HG02981 (cell line): ENCODE measurements around the gene PABPN1.

Experiments used
- ATAC-seq: cut with Tn5 transposase; IDR thresholded peaks from one replicate; pipeline ENCODE4 v1.9.1; 2021; ENCODE audit warnings: mild to moderate bottlenecking, moderate library complexity; ENCODE audit not compliant: unreplicated experiment

PABPN1 gene

DNA sequence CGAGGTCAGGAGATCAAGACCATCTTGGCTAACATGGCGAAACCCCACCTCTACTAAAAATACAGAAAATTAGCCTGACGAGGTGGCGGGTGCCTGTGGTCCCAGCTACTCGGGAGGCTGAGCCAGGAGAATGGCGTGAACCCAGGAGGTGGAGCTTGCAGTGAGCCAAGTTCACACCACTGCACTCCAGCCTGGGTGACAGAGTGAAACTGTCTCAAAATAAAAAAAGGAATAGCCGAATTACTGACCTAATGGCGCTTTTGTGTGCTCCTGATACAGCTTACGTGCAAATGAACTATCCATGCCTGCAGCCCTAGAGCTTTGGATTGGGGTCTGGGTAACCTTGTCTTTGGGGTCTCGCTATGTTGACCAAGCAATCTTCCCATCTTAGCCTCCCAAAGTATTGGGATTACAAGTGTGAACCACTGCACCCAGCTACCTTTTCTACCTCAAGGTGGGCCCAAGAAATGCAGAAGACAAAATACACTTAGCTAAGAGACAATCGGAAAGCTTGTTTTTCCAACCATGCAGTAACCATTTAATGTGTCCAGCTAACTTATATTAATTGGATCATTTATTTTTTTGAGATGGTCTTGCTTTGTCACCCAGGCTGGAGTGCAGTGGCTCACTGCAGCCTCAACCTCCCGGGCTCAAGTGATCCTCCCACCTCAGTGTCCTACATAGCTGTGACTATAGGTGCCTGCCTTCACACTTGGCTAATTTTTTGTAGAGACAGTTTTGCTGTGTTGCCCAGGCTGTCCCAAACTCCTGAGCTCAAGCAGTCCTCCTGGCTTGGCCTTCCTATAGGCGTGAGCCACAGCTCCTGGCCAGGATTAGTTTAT, 5.5 kb downstream of the PABPN1 start:
- ATAC-seq = no peak

DNA sequence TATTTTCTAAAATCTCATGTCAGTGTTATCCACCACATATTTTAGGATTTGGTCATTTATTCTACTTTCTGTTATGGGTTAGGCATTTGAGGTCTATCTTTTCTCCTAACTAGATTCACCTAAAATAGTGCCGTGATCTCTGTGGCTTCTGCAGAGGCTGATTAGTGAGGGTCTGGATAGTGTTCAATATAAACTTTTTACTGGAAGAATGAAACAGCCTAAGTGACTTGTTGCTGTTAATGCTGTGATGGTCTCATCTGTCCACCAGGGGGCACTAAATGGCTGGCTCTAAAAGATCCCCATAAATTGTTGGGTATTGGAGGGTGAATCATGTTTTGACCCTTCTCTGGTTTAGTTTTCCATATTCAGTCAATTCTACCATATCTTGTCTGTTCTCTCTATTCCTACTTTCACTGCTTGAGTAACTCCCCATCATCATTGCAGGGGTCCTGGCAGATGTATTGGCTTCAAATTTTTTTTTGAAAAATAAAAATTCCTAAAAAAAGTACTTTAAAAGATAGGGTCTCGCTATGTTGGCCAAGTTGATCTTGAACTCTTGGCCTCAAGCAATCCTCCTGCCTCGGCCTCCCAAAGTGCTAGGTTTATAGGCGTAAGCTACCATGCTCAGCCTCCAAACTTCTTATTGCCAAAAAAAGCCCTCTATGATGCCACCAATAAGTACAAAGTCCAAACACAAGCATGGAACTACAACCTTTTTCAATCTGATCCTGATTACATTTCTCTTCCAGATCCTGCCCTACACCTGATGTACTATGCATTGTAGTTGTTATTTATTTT, 6.9 kb downstream of the PABPN1 start:
- ATAC-seq = no peak

GRCh38 chr14:23335623-23336022, 14.4 kb downstream of the PABPN1 start:
- ATAC-seq = no peak

- no peak for ATAC-seq
These were observed 18.4 kb downstream of the PABPN1 start for GRCh38 chr14:23339506-23340268.

DNA sequence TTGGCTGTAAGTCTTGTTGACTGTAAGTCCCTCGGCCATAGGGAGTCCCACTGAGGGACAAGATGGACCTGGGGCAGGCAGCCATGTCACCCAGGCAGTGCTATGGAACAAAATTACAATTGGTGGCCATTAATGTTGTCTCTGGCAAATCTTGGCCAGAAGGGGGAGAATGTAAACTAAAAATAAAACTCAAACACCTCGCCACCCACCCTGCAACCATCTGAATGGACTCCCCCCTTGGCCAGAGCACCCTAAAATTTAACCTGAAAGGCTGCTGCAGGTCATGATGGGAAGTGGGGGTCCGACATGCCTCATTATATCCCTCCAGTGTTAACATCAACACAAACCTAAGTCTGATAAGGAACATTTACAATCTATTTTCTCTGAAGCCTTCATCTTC, 23.2 kb downstream of the PABPN1 start:
- ATAC-seq = no peak

- no peak for ATAC-seq
These were observed 24.9 kb downstream of the PABPN1 start for GRCh38 chr14:23345987-23346692.

- no peak for ATAC-seq
These were observed 25.6 kb downstream of the PABPN1 start for GRCh38 chr14:23346693-23347405.

DNA sequence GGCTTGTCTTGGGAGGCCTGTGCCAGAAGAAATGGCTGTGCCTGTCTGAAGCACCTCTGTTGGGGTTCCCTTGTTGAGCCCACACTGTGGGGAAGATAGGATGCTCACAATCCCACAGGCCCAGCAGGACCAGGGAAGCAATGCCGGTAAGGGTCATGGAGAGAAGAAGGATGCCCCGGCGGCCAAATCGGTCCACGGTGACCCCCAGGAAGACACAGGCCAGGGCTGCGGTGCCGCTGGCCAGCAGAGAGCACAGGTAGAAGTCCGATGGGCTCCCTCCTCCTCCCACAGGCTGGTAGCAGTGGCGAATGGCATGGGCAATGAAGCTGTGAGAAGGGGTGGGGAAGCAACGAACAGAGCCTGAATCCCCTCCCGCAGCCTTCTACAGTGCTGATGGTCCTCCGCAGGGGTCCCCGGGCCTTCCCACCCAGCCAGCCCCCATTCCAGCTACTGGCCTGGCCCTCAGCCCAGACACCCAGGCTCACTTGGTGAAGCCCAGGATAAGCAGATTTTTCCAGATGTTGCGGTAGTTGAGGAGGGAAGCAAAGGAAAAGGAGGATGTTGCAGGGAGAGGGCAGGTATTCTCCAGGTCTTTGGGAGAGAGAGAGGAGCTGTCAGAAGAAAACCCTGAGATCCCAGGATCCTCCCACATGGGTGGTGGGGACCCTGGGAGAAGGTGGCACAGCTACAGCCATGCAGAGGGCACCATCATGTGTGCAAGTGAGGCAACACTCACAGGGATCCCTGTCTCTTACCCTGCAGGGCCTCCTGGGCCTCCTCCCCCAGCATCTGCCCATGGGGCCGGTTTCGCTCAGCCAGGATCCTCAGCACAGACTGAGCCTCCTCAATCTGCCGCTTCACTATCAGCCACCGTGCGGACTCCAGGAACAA, 26.4 kb downstream of the PABPN1 start:
- ATAC-seq = no peak

DNA sequence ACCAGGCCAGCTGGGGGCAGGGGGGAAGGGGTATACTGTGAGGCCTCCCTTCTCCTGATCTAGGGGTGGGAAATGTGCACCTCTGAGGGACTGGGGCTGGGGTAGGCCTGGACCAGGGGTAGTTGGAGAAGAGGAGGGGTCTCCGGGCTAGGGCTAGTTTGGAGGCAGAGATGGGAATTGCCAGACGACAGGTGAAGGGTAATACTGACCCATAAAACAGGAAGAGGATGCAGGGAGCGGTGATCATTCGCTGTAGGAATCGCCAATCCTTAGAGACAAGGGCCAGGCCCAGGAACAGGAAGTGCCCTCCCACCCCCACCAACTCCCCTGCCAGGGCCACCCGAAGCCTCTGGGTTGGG, 27.0 kb downstream of the PABPN1 start:
- ATAC-seq = no peak

GRCh38 chr14:23349156-23349845, 28.0 kb downstream of the PABPN1 start:
- no peak for ATAC-seq

DNA sequence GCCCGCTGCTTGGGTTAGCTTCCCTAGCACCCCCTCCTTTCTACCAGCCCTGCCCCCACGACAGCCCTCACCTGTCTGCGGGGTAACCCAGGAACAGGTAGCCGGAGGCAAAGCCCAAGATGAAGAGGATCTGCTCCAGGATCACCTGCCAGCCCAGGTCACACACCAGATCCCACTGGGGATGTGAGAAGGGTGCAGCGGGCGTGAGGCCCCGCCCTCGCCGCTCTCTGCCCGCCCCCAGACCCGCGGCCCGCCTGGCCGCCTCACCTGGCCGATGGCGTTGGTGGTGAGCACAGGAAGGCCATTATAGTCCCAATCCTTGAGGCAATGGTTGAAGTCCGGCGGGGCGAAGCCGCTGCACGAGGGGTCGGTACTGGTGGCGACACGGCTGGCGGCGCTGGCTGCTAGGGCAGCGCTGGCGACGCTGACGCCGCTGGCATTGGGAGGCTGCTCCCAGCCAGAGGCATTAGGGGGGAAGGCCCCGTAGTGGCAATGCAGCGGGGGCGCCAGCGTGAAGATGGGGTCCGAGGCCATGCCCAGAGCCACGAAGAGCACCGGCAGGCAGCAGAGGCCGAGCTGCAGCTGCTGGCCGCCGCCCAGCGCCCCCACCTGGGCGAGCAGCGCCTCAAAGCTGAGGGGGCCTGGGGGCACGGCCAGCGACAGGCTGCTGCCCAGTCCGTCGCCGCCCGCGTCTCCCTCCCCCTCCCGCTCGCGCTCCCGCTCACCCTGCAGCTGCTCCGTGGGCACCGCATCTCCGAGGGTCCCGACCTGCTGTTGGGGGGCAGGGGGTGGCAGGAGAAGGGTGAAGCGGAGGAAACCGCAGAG, 30.6 kb downstream of the PABPN1 start:
- ATAC-seq = no peak

GRCh38 chr14:23352506-23353432, 31.5 kb downstream of the PABPN1 start, which contains the start of gene SLC22A17:
Gene SLC22A17, minus strand, starts transcription at chr14:23352887.
- no peak for ATAC-seq

- ATAC-seq = no peak
These were observed 32.1 kb downstream of the PABPN1 start for GRCh38 chr14:23353433-23353780.

DNA sequence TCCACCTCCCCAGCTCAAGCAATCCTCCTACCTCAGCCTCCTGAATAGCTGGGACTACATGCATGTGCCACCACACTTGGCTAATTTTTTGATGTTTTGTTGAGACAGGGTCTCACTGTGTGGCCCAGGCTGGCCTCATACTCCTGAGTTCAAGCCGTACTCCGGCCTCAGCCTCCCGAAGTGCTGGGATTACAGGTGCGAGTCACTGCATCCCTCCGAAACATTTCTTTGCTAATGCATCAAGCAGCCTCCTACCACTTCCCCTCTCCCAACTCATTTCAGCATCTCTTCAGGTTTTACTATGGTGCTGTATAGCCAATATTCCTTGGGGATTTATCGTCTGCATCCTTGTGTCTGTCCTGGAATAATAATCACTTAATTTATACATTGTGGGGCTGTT, 33.7 kb downstream of the PABPN1 start:
- no peak for ATAC-seq

GRCh38 chr14:23355871-23356435, 34.7 kb downstream of the PABPN1 start:
- ATAC-seq = no peak

GRCh38 chr14:23356662-23357061, 35.4 kb downstream of the PABPN1 start:
- no peak for ATAC-seq
